Astrocyte of the spinal cord (primary cell): ENCODE results near the gene MAMDC2.
"Not testable (repeated sequence)": the region's sequence is repeated elsewhere in the genome, so short reads cannot be mapped to it uniquely, and the experiment has no call there.

Experiments used
- DNase-seq: peaks from one replicate; pipeline ENCODE4 v3.0.0; 2011; ENCODE audit warnings: low read depth, low spot score
- H3K4me3 ChIP-seq: 2 replicates; pipeline ENCODE4 v1.5.1; 2011; ENCODE audit warnings: low read depth, mild to moderate bottlenecking, low read length, moderate library complexity
- in situ Hi-C: cut with HindIII; loops from 2 replicates; pipeline ENCODE4 v1.10.0; 2017; ENCODE audit warnings: low sequenced_read_pairs
- TF ChIP-seq, protein P1 (sequence below): IDR thresholded peaks from 2 replicates; pipeline ENCODE4 v1.5.1; 2012; ENCODE audit warnings: low read depth, mild to moderate bottlenecking, low read length, inconsistent platforms

MAMDC2 gene

DNA sequence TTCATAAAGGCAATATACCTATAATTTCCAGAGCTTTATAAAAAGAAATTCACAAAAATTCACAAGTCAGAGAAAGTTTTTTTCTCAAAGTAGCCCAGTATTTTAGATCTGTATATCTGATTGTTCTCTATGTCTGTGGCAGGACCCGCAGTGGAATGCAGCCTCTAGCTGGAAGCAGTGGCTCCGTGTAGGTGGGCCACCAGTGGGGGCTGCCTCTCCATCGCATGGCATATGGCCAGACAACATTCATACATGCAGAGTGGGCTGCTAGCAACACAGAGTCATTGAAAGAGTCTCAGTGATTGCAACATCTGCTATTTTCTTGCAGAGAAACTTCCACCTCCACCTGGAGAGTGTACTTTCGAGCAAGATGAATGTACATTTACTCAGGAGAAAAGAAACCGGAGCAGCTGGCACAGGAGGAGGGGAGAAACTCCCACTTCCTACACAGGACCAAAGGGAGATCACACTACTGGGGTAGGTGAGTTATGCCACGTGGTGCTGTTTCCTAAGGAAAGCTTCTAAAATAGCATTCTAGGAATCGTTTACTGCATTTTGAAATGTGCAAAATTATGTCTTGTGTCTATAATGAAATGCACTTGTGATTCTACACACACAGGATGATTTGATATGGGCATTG, 126.6 kb downstream of the MAMDC2 start:
- no peak for DNase-seq
- in situ Hi-C loops = no loop called here
- H3K4me3 ChIP-seq = no peak overlapping the region
- TF ChIP-seq, protein P1, sequence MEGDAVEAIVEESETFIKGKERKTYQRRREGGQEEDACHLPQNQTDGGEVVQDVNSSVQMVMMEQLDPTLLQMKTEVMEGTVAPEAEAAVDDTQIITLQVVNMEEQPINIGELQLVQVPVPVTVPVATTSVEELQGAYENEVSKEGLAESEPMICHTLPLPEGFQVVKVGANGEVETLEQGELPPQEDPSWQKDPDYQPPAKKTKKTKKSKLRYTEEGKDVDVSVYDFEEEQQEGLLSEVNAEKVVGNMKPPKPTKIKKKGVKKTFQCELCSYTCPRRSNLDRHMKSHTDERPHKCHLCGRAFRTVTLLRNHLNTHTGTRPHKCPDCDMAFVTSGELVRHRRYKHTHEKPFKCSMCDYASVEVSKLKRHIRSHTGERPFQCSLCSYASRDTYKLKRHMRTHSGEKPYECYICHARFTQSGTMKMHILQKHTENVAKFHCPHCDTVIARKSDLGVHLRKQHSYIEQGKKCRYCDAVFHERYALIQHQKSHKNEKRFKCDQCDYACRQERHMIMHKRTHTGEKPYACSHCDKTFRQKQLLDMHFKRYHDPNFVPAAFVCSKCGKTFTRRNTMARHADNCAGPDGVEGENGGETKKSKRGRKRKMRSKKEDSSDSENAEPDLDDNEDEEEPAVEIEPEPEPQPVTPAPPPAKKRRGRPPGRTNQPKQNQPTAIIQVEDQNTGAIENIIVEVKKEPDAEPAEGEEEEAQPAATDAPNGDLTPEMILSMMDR = no peak

DNA sequence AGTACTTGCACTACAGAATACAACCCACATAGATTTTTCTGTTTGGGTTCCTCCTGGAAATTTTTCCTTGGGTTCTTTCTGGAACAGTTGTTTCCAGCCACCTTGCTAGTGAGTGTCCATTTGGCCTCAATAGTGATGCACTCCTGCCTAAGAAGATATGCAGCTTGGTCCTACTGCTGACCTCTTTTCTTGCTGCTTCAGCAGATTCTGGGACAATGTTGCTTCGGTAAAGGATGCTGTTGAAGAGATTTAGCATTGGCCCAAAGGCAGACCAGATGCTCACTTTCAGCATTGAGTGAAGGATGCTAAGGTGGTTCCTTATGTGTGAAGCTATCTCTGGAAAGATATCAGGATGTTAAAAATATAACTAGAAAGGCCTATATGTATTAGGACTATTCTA, 128.9 kb downstream of the MAMDC2 start:
- in situ Hi-C loops = no loop called here
- H3K4me3 ChIP-seq = no peak overlapping the region
- DNase-seq = no peak
- TF ChIP-seq, protein P1 = no peak

DNA sequence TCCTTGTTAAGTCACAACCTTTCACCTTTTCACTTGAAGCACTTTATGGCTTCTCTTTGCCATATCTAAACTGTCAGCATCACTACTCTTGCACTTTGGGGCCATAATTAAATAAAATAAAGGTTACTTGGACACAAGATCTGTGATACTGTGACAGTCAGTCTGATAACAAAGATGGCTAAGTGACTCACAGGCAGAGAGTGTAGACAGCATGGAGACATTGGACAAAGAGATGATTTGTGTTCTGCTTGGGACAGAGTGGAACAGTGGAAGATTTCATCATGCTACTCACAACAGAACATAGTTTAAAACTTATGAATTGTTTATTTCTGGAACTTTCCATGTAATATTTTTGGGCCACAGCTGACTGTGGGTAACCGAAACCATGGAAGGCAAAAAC, 133.5 kb downstream of the MAMDC2 start:
- in situ Hi-C loops = no loop called here
- TF ChIP-seq, protein P1 = no peak

DNA sequence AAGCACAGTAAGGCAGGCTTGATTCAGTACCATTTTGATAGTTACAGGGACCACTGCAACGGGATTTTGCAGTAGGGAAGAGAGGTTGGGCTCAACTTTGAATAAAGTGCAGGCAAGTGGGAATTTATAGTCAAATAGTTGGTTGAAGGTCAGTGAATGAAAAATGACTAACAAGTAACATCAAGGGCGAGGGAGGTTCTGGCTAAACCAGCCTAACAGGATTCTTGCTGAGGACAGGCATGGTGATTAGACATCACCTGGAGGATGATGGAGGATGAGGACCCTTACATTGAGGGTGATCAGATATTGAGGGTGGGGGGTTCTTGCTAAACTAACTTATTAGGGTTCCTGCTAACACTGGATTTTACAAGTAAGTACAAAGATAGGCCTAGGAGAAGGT, 149.1 kb downstream of the MAMDC2 start:
- DNase-seq = no peak
- no peak overlapping the region for H3K4me3 ChIP-seq
- TF ChIP-seq, protein P1 = no peak
- in situ Hi-C loops = no loop called here

More for the DNA sequence above, 133.5 kb downstream of the MAMDC2 start:
- no peak overlapping the region for H3K4me3 ChIP-seq
- DNase-seq = no peak

DNA sequence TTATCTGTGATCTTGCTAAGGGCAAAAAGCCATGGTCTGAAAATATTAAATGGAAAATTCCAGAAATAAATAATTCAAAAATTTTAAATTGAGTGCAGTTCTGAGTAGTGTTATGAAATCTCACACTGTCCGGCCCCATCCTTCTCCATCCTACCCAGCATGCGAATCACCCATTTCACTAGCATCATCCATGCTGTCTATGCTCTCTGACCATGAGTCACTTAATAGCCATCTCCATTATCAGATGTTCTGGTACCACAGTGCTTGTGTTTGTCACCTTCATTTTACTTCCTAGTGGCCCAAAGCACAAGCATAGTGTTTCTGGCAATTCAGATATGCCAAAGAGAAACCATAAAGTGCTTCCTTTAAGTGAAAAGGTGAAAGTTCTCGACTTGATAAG, 151.8 kb downstream of the MAMDC2 start:
- in situ Hi-C loops = no loop called here
- H3K4me3 ChIP-seq = no peak overlapping the region
- TF ChIP-seq, protein P1 = no peak
- no peak for DNase-seq

DNA sequence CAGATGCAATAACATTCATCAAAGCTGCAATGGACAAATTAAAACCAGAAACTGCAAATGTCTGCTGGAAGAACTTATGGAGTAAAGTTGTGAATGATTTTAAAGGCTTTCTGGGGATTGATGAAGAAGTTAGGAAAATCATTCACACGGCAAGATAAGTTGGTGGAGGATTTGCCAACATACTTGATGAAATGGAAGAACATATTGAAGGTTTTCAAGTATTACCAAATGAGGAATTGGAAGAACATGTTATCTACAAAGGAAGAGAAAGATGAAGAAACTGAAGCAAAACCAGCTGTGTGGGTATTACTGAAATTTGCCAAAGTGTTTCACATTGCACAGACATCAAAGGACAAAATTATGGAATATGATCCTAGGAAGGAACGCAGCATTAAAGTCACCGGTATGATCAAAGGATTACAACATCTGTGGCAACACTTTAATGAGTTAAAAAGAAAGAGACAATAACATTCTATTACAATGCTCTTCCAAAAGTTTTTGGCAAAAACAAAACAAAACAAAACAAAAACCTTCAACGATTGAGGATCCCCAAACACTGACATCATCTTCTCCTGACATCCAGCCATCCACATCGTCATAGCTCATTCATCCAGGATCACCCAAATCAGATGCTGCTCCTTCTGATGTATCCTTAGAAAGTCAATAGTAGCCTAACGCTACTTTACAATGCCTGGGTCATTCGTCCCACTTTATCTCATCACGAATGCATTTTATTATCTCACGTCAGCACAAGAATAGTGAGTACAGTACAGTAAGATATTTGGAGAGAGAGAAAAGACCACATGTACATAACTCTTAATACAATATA, 153.8 kb downstream of the MAMDC2 start:
- no peak overlapping the region for H3K4me3 ChIP-seq
- no peak for DNase-seq
- TF ChIP-seq, protein P1 = no peak
- in situ Hi-C loops = no loop called here

DNA sequence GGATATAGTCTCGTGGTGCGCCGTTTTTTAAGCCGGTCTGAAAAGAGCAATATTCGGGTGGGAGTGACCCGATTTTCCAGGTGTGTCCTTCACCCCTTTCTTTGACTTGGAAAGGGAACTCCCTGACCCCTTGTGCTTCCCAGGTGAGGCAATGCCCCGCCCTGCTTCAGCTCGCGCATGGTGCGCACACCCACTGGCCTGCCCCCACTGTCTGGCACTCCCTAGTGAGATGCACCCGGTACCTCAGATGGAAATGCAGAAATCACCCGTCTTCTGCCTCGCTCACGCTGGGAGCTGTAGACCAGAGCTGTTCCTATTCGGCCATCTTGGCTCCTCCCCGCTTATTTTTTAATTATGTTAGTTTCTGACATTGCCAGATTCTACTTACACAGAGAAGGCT, 161.1 kb downstream of the MAMDC2 start:
- DNase-seq, in situ Hi-C loops, H3K4me3 ChIP-seq: not testable (repeated sequence)
